NCI-H748 (cell line): ENCODE data around the gene FUOM.
A peak's percentile ranks its signal among the peaks of the same experiment; 100 is the strongest.

Source experiments
- DNase-seq: peaks from one replicate; lab custom pipeline; 2025; ENCODE audit not compliant: unreplicated experiment; lab: John Stamatoyannopoulos, UW

Gene FUOM

DNA sequence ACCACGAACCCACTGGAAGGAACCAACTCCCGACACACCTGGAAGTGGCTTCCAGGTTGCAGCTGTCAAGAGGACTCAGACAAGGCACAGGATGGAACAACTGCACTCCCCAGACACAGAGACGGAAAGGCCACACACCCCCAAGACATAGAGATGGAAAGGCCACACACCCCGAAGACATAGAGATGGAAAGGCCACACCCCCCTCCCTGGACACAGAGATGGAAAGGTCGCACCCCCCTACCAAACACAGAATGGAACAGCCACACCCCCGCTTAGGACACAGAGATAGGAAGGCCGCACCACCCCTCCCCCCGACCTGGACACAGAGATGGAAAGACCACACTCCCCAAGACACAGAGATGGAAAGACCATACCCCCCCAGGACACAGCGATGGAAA lies 41.6 kb downstream of the FUOM start:
- DNase-seq, result no peak

DNA sequence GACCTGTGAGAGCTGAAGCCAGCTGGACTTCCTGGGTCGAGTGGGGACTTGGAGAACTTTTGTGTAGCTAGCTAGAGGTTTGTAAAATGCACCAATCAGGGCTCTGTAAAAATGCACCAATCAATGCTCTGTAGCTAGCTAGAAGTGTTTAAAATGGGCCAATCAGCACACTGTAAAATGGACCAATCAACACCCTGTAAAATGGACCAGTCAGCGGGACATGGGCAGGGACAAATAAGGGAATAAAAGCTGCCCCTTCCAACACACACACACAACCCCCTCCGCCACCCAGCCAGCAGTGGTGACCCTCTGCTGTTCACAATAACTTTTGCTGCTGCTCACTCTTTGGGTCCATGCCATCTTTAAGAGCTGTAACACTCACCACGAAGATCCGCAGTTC lies 42.0 kb downstream of the FUOM start:
- peak; percentile 6 for DNase-seq

DNA sequence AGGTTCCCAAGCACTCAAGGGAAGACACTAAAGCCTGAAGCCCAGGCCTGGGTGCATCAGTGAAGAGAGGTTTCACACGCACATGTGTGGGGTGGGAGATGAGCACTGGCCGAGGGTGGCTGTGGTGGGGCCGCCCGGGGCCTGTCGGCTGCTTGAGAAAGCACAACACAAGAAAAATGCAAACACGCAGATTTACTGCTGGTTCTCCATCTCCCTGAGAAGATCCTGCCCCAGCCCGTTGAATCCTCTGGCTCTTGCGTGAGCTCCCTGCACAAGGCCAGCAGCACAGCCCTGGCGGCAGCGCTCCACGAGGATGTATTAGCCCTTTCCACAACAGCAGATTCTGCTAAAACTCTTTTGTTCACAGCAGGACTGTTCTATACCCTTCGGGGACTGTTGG lies 42.9 kb downstream of the FUOM start:
- DNase-seq, result no peak

DNA sequence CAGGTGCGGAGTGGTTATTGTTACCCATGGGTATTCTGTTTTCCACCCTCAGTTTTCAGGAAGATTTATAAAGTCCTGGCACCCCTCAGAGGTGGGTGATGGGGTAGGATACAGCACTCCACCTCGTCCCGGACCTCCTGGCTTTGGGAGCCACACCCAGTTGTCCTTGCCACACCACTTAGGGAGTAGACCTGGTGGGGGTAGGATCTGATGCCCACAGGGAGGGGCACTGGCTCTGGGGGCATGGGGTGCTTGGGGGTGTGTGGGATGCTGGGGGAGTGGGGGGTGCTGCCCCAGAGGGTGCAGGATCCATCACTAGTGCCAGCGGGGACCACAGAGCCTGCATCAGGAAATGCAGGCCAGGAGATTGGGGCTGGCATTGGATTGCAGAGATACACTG lies 44.6 kb downstream of the FUOM start:
- no peak for DNase-seq

DNA sequence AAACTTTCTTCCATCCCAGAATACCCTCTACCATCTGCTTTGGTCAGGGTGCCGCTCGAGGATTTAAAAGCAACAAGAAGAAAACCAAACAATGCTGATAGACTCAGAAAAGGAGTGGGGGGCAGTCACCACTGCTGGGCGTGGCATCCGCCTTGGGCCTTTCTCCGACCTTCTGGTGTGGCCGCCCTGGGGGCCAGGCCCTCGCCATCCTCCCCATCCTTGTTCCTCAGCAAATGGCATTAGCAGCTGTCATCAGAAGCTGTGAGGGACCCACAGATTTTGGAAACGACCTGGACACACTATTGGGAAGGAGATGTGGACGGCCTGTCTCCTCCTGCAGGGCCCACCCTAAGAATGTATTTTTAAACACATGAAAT lies 45.1 kb downstream of the FUOM start:
- no peak for DNase-seq

DNA sequence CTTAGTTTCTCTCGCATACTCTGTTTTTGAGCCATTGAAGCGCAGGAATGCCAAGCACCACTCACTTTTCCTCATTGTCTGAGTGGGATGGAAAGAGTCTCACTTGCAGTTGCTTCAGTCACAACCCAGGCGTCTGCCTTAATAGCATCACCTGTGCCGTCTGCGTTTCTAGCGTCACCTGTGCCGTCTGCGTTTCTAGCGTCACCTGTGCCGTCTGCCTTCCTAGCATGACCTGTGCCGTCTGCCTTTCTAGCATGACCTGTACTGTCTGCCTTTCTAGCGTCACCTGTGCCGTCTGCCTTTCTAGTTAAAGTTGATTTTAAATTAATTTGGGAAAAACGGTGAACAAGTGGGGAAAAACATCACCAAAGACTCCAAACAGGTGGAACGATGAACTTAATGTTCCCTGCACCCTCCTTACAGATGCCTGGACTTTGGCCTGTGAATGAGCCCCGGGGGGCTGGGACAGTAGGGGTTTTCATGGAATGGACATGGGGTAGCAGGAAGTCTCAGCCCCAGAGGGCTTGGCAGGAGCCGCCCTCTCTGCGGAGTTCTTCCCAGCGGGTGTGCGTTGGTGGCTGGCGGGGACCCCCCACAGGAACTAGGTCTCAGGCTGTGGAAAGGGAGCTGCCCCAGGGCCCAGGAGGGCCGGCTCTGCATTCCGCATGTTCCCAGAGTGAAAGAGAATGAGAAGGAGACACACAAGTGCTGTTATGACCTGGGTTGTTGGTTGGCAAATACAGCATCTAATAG lies 45.6 kb downstream of the FUOM start:
- DNase-seq, result no peak

DNA sequence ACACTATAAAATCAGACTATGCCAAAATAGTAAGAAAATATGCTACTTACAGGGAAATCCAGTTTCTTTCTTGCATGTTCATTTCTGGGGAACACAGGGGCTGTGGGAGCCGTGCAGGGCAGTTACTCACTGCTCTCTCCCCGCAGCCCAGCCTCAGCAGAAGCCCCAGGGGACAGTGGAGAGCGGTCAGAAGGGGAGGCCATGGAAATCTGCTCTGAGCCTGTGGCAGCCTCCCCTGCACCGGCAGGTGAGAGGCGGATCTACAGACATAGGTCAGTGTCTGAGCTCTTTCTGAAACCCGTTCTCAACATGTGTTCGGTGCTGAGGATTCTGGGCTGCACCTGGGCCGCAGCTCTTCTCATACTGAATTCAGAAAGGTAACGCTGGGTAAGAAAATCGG lies 46.2 kb downstream of the FUOM start:
- no peak for DNase-seq

DNA sequence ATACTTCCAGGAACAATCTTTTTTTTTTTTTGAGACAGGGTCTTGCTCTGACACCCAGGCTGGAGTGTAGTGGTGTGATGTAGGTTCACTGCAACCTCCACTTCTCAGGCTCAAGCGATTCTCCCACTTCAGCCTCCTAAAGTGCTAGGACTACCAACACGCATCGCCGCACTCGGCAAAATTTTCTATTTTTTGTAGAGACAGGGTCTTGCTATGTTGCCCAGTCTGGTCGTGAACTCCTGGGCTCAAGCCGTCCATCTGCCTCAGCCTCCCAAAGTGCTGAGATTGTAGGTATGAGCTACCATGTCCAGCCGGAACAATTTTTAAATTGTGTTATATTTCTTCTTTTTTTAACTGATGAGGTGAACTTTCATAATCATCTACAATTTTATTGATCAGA lies 47.0 kb downstream of the FUOM start:
- no peak for DNase-seq

DNA sequence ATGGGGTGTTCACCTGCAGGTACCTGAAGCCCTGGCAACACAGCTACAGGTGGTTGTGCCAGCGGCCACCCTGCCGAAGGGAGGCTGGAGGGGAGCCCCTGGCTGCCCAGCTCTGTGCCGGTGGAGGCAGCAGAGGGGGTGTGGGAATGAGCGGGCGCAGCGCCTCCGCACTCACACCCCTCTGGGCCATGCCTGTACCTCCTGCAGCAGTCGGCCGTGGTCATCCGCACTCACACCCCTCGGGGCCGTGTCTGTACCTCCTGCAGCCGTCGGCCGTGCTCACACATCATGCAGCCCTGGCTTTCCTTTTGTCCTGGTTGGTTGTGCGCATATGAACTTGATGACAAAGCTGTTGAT lies 47.4 kb downstream of the FUOM start:
- no peak for DNase-seq

DNA sequence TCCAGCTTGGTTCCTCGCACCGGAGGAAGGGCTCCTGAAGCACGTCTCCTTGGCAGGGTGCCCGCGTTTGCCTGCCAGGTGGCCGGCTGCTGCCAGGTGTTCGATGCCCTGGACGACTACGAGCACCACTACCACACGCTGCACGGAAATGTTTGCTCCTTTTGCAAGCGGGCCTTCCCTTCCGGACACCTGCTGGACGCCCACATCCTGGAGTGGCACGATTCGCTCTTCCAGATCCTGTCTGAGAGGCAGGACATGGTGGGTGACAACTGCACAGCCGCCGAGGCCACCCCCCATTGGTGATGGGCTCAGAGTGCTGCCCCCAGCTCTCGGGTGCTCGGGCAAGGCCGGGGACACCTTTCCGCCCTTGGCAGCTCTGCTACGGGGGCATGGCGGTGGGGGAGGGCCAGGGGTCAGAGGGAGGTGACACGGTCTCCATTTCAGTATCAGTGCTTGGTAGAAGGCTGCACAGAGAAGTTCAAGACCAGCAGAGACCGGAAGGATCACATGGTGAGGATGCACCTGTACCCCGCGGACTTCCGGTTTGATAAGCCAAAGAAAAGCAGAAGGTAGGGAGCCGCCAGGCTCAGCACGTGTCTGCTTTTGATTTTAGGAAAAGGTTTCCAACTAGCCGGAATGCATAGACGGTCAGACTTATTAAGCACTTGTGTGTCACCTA lies 48.0 kb downstream of the FUOM start:
- peak; percentile 67 for DNase-seq

DNA sequence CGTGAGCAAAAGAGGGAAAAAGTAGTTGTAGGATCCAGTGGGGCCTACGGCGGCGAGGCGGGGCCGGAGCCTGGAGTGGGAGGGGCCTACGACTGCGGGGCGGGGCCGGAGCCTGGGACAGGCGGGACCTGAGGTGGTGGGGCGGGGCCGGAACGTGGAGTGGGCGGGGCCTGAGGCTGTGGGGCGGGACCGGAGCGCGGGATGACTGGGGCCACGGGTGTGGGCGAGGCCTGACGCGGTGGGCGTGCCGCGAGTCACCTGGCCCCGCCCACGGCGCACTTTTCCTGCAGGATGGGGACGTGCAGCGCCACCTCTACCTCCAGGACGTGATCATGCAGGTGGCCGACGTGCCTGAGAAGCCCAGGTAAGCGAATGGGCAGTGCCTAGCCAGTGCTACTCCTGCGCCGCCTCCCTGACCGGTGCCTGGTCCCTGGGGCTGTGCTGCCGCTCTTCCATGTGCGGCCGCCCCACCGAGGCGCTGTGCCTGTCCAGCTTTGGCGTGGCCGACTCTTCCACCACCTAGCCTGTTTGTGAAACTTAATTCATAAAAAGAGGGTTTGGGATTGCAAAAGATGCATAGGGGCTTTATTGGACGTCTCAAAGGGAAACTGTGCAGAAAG lies 48.6 kb downstream of the FUOM start:
- DNase-seq, result peak; percentile 85

DNA sequence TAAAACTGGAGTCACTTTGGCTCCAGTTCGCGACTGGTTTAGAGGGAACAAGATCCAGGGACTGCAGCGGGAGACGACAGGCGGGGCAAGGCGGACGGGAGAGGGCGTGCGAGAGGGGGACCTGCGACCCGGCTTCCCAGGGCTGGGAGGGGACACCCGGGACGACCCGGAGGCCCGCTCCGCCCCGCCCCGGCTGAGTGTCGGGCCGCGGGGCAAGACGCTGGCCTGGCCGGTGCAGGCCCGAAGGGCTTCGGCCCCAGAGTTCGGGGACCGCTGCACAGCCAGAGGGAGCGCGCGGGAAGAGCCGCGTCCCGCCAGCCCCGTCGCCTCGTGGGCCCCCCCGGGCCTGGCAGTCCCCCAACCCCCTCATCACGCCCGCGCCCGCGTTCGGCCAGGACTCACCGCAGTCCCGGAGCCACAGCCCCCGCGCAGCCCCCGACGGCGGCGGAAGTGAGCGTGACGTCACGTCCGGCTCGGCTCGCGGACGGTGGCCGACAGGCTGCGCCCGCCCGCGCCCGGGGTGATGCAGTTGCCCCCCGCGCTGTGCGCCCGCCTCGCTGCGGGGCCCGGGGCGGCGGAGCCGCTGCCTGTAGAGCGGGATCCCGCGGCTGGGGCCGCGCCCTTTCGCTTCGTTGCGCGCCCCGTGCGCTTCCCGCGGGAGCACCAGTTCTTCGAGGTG lies 49.3 kb downstream of the FUOM start, which contains the start of the genes TUBGCP2 and ZNF511:
Gene TUBGCP2, minus strand, starts transcription at position 452 of the 679 bp plus-strand sequence. CDS start 5,931 bp downstream, outside the sequence.
Gene ZNF511, plus strand, starts transcription at position 494 of the 679 bp plus-strand sequence. Its CDS starts 30 bp downstream, at position 524.
- peak; percentile 80 for DNase-seq

DNA sequence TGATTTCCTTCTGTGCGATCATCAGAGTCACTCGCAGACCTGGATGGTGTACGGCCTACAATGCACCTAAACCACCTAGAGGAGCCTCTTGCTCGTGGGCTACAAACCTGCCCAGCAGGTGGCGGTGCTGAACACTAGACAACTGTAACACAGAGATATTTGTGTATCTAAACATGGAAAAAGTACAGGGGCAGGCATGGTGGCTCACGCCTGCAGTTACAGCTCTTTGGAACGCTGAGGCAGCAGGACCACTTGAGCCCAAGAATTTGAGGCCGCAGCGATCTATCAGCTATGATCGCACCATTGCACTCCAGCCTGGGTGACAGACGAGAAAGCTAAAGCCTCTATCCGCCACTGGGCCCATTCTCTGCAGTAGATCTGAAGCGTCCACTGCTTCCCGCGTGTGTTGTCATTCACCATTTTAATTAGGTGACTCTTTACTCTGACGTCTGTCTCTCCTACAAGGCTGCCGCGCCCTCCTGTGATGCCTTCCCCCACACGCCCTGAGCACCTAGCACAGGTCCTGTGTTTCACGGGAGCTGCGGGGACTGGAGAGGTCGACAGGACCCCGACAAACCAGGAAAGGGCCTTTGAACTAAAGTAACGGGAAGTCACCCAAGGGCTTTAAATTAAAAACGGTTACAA lies 49.9 kb downstream of the FUOM start:
- DNase-seq, result peak; percentile 82

DNA sequence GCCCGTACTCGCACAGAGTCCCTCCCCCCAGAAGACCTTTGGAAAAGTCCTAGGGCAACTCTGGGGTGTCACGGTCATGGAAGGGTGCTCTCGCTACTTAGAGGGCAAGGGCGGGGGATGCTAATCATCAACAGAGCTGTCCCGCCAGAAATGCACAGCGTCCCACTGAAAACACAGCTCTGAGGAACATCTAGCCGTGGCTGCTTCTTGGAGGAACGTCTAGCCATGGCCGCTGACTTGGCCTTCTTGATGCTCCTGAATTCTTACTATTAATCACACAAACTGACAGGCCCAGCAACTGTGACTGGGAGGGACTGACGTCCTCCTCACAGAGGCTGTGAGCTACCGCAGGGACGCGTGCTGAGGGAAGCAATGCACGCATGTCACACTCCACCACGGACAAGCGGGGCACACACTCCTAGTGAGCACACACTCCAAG lies 50.9 kb downstream of the FUOM start:
- DNase-seq, result no peak

DNA sequence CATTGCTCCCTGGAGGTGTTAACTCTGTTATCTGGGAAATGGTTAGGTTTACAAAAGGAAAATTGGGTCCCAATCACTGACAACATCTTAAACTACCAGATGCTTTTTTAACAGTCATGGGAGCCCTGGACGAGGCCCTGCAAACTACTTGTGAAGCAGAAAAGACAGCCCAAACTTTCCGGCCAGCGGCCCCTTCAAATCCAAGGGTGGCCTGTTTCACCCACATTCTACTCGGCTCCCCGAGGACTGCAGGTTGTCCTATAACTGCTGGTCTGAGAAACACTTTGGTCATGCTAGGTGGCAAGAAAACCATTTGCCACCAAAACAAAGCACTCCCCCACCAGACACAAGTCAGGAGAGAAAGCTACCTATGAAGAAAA lies 51.7 kb downstream of the FUOM start:
- DNase-seq, result no peak
